Mammary epithelial cell (primary cell): ENCODE results near the gene DNAJA1.

Experiments
- EZH2 ChIP-seq: IDR thresholded peaks from 2 replicates; pipeline ENCODE4 v1.6.1; 2012; ENCODE audit warnings: low read length, inconsistent platforms, borderline replicate concordance
- TF ChIP-seq, protein P1 (sequence below), 2 donors: IDR thresholded peaks in 1 of 2; conservative IDR thresholded peaks in 1 of 2; 2 replicates each; pipeline ENCODE4 v1.5.1; 2011 to 2012; ENCODE audit warnings: inconsistent platforms in 2 of 2, low read length in 2 of 2, mild to moderate bottlenecking in 2 of 2, control low read depth in 1 of 2, low read depth in 1 of 2; ENCODE audit not compliant: insufficient read depth in 1 of 2; ENCODE audit errors: extremely low read depth in 1 of 2

DNA sequence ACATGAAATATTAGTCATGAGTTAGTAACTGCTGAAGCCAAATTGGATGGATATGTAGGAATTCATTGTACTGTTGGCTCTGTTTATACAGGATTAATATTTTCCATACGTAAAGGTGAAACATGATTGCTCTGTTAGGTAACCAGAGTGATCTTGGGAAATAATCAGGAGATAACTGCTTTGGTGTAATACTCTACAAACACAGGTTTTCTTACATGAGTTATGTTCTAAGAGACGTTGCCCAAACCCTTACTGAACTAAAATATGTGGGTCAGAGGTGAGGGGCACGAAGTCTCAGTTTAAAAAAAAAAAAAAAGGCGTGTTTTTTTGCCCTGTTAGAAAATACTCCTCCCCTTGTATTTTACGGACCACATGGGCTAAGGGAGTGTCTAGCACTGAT lies 7.8 kb downstream of the DNAJA1 start:
- TF ChIP-seq, protein P1, sequence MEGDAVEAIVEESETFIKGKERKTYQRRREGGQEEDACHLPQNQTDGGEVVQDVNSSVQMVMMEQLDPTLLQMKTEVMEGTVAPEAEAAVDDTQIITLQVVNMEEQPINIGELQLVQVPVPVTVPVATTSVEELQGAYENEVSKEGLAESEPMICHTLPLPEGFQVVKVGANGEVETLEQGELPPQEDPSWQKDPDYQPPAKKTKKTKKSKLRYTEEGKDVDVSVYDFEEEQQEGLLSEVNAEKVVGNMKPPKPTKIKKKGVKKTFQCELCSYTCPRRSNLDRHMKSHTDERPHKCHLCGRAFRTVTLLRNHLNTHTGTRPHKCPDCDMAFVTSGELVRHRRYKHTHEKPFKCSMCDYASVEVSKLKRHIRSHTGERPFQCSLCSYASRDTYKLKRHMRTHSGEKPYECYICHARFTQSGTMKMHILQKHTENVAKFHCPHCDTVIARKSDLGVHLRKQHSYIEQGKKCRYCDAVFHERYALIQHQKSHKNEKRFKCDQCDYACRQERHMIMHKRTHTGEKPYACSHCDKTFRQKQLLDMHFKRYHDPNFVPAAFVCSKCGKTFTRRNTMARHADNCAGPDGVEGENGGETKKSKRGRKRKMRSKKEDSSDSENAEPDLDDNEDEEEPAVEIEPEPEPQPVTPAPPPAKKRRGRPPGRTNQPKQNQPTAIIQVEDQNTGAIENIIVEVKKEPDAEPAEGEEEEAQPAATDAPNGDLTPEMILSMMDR (conservative IDR thresholded peaks at IDR 0.05 in 1 of 2, IDR thresholded peaks at IDR 0.05 in 1 of 2; ENCODE audit: extremely low read depth in 1 of 2, insufficient read depth in 1 of 2, low read depth in 1 of 2, low read length in 2 of 2), result no peak
- no peak for TF ChIP-seq EZH2
